ENCODE measurements around the gene GRM4.
"Not testable (repeated sequence)": the region's sequence is repeated elsewhere in the genome, so short reads cannot be mapped to it uniquely, and the experiment has no call there.

Gene GRM4

GRCh38 chr6:34018026-34018425 lies 127.9 kb downstream of the GRM4 start:
- no peak for DNase-seq

- no peak for DNase-seq
Observed at GRCh38 chr6:34017106-34017805, 128.6 kb downstream of the GRM4 start.

GRCh38 chr6:34016573-34016972 lies 129.3 kb downstream of the GRM4 start:
- not testable (repeated sequence) for DNase-seq

- DNase-seq = no peak
Observed at GRCh38 chr6:34015586-34015985, 130.3 kb downstream of the GRM4 start.

GRCh38 chr6:34011264-34011663 lies 134.6 kb downstream of the GRM4 start:
- no peak for DNase-seq

GRCh38 chr6:34005901-34006531 lies 139.9 kb downstream of the GRM4 start:
- no peak for DNase-seq

- no peak for DNase-seq
Observed at GRCh38 chr6:34004706-34005105, 141.2 kb downstream of the GRM4 start.

GRCh38 chr6:34003962-34004361 lies 141.9 kb downstream of the GRM4 start:
- no peak for DNase-seq

- no peak for DNase-seq
Observed at GRCh38 chr6:34001706-34002621, 143.9 kb downstream of the GRM4 start.

- no peak for DNase-seq
Observed at GRCh38 chr6:34000281-34000680, 145.6 kb downstream of the GRM4 start.

- no peak for DNase-seq
Observed at GRCh38 chr6:33999567-33999966, 146.3 kb downstream of the GRM4 start.

GRCh38 chr6:33998660-33999059 lies 147.2 kb downstream of the GRM4 start:
- DNase-seq = no peak

GRCh38 chr6:33997265-33997664 lies 148.6 kb downstream of the GRM4 start:
- DNase-seq = no peak

- no peak for DNase-seq
Observed at GRCh38 chr6:33996120-33996475, 149.8 kb downstream of the GRM4 start.

GRCh38 chr6:33995309-33996119 lies 150.4 kb downstream of the GRM4 start:
- DNase-seq = no peak

GRCh38 chr6:33994472-33995308 lies 151.2 kb downstream of the GRM4 start:
- DNase-seq = no peak

- no peak for DNase-seq
Observed at GRCh38 chr6:33993653-33994471, 152.0 kb downstream of the GRM4 start.

GRCh38 chr6:33993091-33993490 lies 152.8 kb downstream of the GRM4 start:
- DNase-seq = no peak

- DNase-seq = no peak
Observed at GRCh38 chr6:33992191-33992590, 153.7 kb downstream of the GRM4 start.

GRCh38 chr6:33991610-33992009 lies 154.3 kb downstream of the GRM4 start:
- no peak for DNase-seq

- no peak for DNase-seq
Observed at GRCh38 chr6:33990061-33990541, 155.8 kb downstream of the GRM4 start.
